HL-60/S4 (cell line): ENCODE results near the gene CYTIP.

Experiments used
- in situ Hi-C: fragments of 300-500 bp; cut with MboI; formaldehyde crosslinking; loops from 2 replicates; pipeline ENCODE4 v1.14.3; 2022; ENCODE audit warnings: low sequenced_read_pairs

The CYTIP gene

DNA sequence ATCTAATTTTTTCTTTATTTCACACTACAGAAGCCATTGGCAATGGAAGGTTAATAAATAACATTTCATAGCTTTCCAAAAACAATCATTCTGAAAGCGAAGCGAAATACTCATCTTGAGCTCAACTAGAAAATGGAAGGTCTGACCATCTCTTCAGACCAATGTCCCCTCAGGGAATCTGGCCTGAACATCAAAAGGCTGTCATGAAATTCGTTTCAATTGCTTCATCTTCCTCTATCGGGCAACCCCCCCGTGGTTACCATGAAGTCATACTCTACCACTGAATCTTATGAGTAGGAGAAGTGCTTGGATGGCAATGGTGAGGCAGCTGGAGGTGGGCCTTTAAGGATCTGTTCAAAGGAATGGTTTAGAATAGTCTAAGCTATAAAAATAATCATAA lies 22.9 kb upstream of the CYTIP start:
- in situ Hi-C loops = no loop called here

DNA sequence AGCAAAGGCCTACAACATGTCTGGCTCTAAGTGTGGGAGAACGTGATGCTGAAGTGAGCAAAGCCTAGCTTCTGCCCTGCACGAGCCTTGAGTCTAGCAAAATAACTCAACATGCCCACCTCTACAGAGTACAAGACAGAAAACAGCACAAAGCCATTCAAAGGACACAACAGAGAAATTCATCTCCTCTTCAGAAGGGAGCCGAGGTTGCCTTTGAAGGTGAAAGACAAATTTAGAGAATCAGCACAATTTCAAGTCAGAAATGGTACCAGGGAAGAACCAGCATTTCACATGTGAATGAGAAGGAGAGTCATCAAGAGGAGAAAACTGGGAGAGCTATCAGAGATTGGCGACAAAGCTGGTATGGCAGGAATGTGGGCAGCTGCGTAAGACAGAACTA lies 21.7 kb upstream of the CYTIP start:
- in situ Hi-C loops = no loop called here

DNA sequence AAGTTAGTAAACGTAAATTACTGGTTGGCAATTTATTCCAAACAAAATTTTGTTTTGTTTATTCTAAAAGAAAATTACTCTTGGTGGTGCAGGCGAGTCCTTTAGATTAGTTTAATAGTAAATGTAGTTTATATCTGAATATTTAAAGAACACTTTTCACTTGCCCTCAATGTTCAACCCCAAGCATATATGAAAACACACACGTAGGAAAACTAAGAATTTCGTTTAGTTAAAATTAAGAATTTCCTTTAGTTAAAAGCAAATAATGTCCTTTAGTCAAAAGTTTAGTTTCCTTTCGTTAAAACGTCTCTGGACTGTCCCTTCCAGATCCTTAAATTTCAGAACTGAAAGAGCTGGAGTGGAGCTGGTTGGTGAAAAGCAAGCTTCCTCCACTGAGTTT lies 19.1 kb upstream of the CYTIP start:
- in situ Hi-C loops = no loop called here

DNA sequence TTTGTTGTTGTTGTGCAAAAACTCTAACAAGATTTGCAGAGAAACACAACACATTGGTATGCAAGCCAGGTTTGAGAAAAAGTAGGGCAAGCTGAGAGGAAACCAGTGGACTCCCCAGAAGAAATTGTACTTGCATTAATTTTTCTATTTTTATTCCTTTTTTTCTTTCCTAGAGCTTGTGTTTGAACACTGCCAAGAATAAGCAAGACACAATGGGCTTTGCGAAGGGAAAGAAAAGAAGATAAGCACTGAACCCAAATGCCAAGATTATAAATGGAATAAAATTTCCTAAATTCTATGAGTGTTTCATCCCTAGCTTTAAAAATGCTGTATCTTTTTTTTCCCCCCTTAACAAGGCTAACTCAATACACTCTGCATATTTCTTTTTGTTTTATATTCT lies 17.0 kb upstream of the CYTIP start:
- in situ Hi-C loops = no loop called here

DNA sequence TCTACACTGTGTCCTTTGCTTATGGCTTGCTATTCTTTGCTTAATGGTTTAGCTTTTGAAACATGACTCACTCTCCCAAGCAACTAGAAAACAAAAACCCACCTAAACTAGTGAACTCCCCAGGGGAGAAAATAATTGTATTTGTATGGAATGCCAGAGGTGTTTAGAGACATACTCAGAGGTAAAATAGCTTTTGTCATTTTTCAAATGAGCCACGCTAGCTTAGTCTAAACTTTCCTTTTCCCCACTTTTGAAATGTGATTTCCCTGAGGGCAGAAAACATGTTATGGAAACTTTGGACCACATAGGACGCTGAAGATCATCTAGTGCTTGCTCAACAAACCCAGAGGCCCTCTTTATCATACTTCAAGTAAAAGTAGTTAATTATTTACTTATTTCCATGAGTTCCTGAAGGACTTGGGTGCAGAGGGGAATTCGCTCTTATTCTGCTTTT lies 16.5 kb upstream of the CYTIP start:
- in situ Hi-C loops = no loop called here

DNA sequence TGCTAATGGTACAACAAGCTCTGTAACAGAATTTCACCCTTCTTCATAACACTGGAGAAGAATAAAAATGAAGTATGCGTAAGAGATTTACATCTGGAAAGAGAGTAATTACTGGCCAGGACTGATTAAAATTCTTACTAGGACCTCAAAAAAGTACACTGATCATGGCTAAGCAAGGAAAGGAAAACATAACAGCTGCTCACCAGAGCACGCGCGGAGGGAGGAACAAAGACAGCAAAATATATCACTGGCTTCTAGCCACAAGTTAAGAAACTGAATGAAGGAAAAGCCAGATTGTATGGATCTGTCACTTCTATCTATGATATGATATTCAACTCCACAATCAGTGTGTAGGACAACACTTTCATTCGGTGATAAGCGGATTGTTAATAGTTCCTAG lies 15.6 kb upstream of the CYTIP start:
- in situ Hi-C loops = loop anchor here (10.0 kb wide), 1 partner anchor 135 kb away; the partner anchor contains the start of gene ERMN

DNA sequence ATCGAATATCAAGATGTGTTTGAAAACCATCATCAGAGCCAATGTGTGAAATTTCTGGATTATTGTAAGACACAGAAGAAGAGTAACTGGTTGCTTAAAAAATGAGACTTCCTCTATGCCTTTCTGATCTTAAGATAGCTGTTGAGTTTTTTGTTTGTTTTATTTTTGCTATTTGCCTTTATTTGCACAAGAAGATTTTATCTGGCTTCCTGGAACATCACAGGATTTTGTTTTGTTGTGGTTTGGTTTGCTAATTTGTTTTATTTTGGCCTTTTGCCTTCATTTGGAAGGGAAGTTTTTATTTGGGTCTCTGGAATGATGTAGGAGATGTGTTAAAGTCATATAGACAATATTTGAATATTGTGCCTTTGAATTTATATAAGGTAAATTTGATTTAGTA lies 3.9 kb upstream of the CYTIP start:
- in situ Hi-C loops = no loop called here

DNA sequence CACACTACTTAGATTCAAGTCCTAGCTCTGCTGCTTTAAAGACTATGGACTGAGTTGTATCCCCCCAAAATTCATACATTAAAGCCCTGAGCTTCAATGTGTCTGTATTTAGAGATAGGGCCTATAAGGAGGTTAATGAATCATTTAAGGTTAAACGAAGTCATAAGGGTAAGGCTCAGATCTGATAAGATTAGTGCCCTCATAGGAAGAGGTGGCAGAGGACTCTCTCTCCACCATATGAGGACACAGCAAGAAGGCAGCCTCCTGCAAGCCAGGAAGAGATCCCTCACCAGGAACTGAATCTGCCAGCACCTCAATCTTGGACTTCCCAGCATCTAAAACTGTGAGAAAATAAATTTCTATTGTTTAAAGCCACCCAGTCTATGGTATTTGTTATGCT lies 3.1 kb upstream of the CYTIP start:
- in situ Hi-C loops = no loop called here

DNA sequence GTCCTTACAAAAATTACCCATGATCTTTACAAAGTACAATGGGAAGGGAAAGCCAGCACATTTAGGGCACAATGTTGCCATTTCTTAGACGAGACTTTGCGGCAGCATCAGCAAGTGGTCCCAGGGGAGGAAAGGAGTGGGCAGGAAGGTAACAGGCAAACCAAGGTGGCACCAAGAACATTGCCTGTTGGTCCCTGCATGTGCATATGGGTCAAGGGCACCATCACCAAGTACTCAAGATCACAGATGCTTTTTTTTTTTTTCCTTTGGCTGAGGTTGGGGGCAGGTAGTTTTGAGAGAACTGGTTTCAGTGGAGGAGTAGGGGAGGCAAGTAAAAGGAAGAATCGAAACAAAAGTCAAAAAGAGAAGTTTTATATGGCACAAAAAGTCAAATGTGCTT lies 752 bp upstream of the CYTIP start:
- in situ Hi-C loops = no loop called here

DNA sequence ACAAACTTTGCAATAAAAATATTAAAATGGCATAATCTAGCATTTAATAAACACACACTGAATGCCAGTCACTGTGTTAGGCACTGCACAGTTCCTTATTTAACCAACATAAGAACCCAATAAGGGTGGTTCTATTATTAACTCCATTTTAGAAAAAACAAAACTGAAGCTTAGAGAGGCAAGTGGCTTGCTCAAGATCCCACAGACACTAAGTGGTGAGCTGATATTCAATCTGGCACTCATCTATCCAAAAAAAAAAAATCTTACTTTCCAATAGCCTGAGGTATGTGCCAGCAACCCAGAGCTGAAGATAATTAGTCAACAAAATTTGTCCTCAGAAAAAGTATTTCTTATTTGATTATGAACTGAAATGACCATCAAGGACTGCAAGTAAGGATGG lies 799 bp downstream of the CYTIP start:
- in situ Hi-C loops = no loop called here

DNA sequence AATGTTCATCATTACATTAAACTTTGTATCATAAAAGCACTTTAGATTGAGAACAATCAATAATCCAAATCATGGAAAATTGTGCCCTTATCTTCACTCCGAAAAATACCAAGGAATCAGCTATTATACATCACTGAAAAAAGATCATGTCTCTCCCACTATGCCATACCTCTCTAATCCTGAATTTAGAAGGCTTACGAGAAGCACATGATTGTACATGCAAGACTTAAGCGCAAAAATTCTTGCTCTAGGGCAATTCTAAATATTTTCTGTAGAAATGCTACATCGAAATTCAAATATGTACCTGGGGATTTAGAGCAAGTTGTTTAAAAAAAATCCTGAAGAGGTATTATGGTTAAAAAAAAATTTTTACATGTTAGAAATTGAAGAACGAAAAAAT lies 1.3 kb downstream of the CYTIP start:
- in situ Hi-C loops = no loop called here

DNA sequence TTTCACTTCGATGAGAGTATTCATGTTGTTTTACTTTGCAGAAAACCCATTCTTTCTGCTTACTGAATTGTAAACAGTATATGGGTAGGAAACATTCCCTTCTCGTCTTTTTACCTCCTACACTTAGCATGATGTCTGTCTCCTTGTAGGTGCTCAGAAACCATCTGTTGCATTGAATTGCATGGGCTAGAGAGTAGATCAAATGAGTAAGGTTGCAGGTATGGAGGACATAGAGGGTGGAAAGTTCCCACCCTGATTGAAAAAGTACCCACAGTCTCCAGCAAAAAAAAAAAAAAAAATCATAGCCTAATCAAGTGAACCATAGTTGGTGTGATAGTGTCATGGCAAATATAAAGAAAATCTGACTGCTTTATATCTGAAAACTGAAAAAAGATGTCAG lies 1.7 kb downstream of the CYTIP start:
- in situ Hi-C loops = no loop called here

DNA sequence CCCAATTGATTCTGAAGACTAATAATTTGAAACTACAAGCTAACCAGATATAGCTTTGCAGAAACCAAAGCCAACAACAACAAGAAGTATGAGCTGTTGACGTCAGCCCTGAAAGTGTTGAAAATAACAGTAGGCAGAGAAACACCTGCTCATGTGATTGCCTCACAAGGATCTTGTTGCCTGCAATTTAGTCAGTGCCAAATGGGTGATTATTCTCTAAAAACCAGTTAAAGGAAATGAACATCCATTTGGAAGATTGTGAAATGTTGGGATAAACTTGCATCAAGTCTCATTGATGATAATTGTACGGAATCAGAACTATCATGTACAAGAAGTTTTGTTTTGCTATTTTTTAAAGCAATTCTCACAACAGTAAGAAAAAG lies 2.8 kb downstream of the CYTIP start:
- in situ Hi-C loops = no loop called here

DNA sequence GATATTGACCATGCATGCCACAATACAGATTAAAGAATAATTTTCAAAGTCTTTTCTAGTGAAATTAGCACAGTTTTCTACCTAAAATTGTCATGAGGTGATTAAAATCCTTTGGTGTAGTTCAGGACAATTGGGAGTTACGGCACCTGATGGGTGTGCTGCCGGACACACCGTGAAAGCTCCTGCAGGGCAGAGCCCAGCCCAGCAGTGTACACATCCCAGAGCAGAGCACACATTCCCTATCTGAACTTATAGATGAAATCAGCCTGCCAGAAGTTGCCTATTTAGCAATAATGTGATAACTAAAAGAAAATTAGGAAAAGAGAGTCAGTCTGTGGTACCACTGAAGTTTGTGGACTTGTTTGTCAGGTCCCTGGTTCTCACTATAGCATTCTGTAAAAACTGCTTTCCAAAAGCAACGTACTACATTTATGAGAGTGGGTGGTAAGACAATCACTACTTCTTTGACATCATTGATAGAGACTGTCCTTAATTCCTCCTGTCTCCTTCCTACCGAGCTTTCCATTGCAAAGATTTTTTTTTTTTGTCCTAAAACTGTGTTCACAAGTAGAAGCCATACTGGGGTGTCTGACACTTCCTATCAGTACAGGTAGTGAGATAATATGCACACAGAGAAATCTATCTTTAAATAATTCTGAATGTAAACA lies 3.4 kb downstream of the CYTIP start:
- in situ Hi-C loops = no loop called here

DNA sequence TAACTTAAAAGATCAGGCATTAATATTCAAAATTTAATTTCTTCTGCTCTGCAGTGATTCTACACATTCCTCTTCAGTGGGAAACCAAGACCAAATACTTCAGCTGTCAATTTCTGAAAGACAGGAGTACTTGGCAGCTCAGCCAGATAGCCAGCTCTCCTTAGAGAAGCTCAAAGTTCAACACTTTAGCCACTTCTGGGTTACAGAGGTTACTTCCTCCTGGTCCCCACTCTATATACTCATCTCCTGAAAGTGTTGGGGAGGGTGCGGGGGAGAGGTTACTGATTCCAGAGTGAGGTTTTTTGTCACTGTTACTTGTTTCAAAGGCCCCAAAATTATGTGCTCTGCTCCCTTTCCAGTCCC lies 4.1 kb downstream of the CYTIP start:
- in situ Hi-C loops = no loop called here

DNA sequence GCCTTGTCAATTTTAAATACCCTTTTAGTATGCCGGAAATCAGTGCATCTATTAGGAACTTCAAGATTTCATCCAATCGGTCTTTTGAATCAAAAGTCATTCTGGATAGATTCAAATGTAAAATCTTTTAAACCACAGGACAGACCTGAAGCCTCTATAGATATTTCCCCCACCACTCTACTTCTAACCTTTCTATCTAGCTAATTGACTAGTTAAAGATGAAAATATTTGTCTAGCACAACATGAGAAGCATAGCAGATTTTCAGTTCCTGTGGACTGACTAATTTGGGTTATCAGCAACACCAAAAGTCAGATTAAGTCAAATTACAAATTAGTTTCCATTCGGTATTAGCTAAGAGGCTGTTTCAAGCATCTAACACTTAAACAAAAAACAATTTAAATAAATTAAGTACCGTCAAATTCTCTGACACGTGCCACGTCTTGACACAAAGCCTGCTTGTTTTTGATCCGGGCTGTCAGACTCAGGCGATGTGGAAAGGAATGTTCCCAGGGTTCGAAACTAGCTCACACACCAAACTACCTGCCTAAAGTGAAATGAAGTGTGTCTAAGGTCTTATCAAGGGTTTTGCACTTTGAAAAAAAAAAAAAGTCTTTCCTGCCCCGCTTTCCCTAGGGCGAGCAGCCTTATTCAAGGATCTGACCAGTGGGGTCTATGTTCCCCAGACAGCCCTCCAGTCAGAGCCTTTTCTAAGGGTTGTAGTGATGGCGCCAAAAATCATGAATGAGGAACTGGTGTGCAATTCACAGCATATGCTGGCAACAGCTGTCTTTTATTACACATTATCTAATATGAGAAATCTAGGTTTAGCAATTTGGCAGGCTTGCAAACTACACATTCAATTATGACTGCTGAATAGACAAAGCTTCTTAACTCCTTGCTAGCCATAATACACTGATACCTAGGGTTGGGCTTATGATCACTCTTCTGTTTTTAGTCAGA lies 4.7 kb downstream of the CYTIP start:
- in situ Hi-C loops = no loop called here

DNA sequence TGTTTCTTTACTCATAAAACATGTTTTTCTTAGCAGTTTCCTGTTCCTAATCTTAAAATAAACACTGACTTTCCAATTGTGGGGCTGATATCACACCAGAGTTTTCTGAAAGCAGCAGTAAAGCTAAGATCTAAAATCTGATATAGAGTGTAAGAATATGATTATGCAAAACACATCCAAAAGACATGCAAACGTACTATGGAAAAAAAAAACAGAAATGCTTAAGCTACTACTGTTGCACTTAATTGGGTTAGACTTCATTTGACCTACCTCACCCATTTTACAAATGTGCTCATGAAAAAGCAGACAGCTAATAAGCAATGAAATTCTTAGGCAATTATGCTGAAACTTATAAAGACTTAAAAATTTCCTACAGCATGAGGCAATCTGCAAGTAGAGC lies 10.5 kb downstream of the CYTIP start:
- in situ Hi-C loops = no loop called here

DNA sequence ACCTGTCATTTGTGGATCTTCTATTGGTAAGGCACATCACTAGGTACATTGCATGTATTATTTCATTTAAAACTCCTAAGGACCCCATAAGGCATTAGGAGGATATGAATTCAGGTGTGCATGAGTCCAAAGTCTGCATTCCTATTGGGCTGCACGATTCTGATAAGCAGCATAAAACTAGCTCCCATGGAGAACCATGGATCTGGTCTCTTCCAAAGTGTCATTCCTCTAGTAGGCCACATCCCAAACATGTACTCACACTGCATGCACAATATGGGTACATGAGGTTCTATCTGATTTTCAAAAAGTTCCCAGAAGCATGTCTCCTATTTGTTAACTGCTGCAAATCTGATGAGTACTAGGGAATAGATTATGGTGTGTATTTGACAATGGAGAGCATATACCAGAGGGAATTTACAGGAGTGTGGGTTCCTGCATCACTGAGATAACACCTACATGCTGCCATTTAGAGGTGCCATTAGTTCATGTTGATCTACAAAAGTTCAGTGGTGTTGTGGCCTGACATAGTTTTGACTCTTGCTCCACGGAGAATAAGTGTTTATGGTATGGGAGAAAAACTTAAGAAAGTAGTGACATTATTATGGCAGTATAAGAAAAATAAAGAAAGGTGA lies 11.3 kb downstream of the CYTIP start:
- in situ Hi-C loops = no loop called here

DNA sequence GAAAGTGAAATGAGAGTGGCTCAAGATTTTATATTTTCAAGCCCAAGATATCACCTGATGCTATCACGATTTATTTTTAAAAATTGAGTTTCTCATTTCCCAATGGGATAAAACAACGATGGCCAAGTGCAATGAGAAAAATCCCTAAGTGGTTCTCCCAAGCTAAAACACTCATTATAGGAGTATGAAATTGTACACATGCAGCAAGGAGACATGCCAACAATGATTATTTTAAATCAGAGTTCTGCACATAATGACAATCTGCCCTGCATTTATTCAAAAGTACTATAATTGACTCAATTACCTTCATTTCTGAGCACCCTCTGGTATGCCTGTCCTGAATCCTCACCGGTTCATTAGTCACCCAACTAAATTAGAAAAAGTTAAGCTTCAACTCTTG lies 12.7 kb downstream of the CYTIP start:
- in situ Hi-C loops = no loop called here

DNA sequence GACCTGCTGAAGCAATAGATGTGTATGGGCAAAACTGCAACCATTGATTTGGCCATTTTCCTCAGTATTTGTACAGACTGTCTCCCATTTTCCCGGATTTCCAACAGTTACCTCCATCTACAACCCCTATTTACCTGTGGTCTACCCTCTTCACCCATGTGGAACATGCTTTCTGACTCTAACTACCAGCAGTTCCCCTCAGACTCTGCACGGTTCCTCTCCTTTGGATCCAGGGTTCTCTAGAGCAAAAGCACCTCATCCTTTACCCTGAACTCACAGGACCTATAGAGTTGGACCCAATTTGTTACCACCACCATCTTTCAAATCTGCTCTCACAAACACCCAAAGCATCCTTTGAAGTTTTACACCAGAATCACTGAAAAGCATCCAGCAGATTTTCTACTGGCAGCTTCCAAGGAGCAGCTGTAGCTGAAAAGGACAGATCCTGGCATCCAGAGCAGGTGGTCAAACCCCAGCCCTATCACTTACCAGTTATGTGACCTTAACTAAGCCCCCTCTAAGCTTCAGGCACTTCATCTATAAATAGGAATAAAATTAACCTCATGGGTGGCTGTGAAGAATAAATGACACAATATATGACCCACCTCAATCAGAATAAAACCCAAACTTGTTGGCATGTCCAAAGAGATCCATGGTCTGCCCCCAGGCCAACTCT lies 15.3 kb downstream of the CYTIP start:
- in situ Hi-C loops = no loop called here

DNA sequence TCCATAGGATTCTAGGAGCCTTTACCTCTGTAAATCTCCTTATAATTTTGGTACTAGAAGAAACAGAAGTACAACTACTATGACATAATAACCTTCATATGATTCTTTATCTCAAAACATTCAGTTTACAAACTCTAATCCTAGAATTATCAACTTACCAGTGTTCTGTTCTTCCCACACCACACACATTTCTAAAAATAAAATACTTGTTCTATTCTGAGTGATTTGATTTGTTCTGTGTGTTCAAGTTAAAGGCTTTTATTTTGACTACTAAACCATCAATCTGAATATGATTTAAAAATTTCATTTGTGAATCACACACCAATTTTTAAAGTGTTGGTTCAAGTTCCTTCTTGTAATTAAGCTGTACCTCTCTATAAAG lies 16.0 kb downstream of the CYTIP start:
- in situ Hi-C loops = no loop called here
